Endometrial microvascular endothelial cells (primary cell): Measurements from ENCODE around the gene HSPA12B. TPM values are rescaled to one million over a fixed set of nuclear protein-coding genes. Genes with fewer than 3 reads are reported as not detected.

Experiments
- in situ Hi-C: cut with HindIII; loops from 2 replicates; pipeline ENCODE4 v1.10.0; 2017; ENCODE audit warnings: low sequenced_read_pairs, low pct_unique_long_range_greater_than_20kb; ENCODE audit errors: inconsistent ontology term
- total RNA-seq: library from RNA; depleted of rRNA; stranded (reverse); fragments of >200 nt; gene quantifications from one replicate; pipeline ENCODE4 v1.2.3, GENCODE V29; 2015; ENCODE audit errors: inconsistent ontology term

Gene HSPA12B
- total RNA-seq, 1 donor from 2014 or later, result 10.9 TPM

GRCh38 chr20:3759316-3759823, 26.9 kb downstream of the HSPA12B start:
- in situ Hi-C loops, result no loop called here

- in situ Hi-C loops, result no loop called here
These were observed 27.4 kb downstream of the HSPA12B start for GRCh38 chr20:3759884-3760283.

- in situ Hi-C loops, result no loop called here
These were observed 28.3 kb downstream of the HSPA12B start for GRCh38 chr20:3760655-3761348.

DNA sequence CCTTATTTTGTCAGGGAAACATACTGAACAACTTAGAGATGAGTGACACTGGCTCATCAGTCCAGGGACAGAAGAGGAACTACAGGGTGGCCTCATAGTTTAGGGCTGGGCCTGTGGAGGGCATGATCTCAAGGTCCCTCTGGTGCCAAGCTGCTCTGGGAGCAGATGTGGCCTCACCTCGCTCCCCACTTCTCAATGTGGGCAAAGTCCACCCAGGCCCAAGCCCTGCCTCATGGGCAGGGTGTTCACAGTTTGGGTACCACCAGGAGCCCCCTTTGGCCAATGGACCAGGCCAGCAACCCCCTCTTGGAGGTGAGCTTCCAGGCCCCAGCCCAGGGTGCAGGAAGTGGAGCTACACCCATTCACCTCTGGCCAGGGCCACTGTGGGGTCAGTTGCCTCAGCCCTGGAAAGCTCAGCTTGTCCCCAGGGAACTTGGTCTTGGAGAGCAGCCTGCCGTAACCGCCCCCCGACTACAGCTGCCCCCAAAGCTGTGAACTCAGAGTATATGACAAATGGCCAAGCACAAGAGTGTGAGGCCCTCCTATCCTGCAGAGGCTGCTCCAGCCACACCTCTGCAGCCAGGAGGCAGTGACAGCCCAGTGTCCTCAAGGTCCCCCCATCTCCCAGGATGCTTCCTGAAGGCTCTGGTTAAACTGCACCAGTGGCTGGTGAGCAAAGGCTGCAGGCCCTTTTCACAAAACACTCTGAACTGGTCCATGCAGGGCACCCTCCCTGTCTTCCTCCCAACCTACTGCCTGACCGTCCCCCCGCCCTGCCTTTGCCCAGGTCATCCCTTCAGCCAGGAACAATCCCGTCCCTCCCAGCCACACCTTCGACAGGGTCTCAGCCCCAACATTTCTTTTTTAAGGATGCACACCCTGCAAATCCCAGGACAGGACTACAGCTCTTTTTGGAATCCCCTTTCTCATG, 31.5 kb downstream of the HSPA12B start:
- in situ Hi-C loops, result no loop called here

- in situ Hi-C loops, result no loop called here
These were observed 32.2 kb downstream of the HSPA12B start for GRCh38 chr20:3764659-3765058.

GRCh38 chr20:3765171-3765882, 32.8 kb downstream of the HSPA12B start:
- in situ Hi-C loops, result no loop called here

DNA sequence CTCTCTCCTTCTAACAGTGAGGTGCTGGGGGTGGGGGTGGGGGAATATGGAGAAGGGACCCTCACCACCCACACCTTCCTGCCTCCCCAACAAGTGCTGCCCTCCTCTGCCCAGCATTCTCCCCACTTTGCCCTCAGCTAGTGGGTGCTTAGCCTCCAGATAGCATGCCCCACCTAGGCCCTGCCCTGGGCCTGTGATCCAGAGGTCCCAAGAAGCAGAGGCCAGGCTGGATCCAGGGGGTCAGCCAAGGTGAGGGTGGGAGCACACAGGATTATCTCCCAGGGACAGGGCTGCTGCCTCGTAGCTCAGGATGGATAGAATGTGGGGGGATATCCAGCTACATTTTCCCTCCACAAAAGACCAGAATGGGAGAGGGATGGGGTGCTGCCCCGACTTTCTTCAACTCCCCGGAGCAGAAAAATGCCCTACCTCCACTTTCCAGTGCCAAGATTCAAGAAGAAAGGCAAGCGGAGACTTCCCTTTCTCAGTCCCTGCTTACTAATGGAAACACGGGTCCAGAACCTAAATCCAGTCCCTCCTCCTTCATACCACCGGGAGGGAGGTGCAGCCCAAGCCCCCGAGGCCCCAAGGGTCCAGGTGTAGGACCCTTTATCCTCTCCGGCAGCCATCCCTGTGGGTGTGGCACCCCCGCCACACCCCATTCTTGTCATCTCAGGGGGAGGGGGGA, 34.1 kb downstream of the HSPA12B start:
- in situ Hi-C loops, result no loop called here

DNA sequence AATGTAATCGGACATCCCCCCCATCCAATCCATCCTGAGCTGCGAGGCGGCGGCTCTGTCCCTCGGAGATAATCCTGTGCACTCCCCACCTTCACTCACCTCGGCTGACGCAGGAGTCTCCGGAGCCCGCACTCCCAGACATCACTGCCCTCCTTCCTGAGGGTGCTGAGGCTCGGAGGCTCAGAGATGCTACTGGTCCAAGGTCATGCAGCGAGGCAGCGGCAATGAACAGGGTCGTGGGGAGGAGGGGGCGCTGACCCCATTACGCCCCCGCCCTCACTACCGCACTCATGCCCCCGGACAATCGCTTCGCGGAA, 34.6 kb downstream of the HSPA12B start:
- in situ Hi-C loops, result no loop called here

DNA sequence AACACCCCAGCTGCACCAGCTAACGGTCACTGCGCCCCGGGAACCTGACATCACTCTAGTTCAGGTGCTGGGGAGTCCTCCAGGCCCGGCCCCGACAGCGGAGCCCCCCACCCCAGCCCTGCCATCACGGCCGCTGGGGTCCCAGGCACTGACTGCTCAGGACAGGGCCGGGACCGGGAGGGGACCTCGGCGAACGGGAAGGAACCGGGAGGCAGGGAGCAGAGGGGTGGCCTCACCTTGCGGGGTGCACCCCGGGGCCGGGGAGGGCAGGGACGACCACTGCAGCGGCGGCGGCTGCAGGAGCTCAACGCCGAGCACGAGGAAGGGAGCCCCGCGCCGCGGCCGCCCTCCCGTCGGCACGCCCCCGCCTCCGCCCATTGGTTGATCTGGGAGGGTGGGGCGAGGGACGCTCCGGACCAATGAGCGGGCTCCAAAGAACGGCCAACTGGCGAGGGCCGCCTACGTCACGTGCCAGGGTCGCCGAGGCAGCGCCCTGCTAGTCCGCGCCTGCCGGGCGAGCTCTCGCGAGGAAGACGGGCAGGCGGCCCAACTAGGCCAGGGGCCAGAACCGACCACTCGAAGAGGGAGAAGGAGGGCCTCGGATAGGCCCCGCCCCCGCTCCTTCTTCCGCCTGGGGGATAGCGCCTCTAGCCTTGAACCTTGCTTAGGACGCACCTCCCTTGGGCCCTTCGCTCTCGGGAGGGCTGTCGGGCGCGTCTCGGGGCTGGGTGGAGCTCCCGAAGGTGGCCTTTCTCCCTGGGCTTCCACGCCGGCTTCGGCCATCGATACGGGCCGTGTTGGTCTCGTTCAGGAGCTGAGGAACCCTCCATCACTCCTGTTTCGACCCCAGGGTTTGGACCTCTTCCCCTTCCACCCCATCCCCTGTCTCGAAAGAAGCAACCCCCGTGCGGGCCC, 35.2 kb downstream of the HSPA12B start, which contains the start of gene ADISSP:
TSS of gene ADISSP (minus strand) at position 327 of the 915 bp plus-strand sequence. CDS start 7,653 bp downstream, outside the sequence.
- in situ Hi-C loops, result no loop called here

- in situ Hi-C loops, result no loop called here
These were observed 36.1 kb downstream of the HSPA12B start for GRCh38 chr20:3768342-3769130.

GRCh38 chr20:3771552-3772058, 39.1 kb downstream of the HSPA12B start:
- in situ Hi-C loops, result no loop called here

- in situ Hi-C loops, result no loop called here
These were observed 43.1 kb downstream of the HSPA12B start for GRCh38 chr20:3775457-3776108.

- in situ Hi-C loops, result no loop called here
These were observed 44.9 kb downstream of the HSPA12B start for GRCh38 chr20:3777381-3777715.

DNA sequence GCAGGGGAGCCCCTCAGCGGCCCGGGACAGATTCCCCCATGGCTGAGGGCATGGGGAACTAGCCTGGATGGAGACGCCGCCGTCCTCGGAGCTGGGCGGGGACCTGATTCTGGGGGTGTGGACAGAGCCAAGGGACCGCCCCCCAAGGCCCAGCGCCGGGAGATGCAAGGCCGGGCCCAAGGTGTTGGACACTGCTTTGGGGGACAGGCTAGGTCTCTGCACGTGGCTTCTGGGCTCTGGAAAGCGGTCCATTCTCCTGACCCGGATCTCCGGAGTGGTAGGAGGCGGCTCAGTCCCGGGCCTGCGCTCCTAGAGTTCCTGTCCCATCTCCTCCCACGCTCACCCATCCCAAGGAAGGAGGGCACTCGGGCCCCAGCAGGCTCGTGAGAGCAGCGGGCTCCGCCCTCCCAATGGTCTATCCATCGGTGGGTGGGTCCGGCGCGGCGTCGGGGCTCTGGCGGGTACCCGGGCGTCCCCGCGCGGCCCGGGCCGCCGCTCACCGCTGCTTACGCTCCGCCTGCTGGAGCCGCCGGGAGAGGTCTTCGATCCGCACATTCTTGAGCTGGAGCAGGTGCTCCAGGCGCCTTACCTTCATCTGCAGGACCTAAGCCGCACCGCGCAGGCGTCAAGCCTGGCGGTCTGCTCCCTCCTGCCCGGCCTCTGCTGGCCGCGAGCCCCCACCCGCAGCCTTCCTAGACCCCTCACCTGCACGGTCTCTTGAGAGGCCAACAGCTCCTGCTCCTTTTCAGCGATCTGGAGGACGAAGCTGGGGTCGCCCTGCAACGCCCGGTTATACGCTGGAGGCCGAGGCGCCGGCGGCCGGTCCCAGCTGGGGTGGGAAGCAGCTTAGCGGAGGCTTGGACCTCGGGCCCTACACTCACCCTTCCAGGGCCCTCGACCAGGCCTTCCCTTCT, 45.5 kb downstream of the HSPA12B start:
- in situ Hi-C loops, result no loop called here

DNA sequence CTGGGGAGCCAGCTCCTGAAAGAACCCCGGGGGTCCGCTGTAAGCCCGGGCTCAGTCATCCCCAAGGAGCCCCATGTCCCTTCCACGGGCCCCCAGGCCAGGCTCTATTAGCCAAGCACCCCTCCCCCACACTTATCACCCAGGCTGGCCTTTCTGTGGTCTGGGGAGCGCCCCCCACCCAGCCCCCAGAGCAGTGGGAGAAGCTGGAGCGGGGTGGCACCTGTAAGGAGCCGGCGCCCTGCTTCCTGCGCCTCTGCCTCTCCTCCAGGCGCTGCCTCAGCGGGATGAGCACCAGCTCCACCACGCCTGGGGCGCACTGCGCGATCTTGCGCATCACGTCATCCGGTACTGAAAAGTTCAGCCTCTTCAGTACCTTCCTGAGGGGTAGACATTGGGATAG, 46.5 kb downstream of the HSPA12B start:
- in situ Hi-C loops, result no loop called here
